Osteoblast (primary cell): ENCODE measurements around the gene ARHGEF16. TPM values are rescaled to one million over a fixed set of nuclear protein-coding genes. Genes with fewer than 3 reads are reported as not detected.

Source experiments
- DNase-seq: peaks from one replicate; pipeline ENCODE4 v3.0.0; 2011; ENCODE audit warnings: low spot score, mixed read lengths; ENCODE audit not compliant: insufficient read length; ENCODE audit errors: missing footprints
- H2AFZ ChIP-seq: 2 replicates; pipeline ENCODE4 v1.6.0; 2011; ENCODE audit warnings: mild to moderate bottlenecking, low read length
- H3K27ac ChIP-seq: 2 replicates; pipeline ENCODE4 v1.5.1; 2011; ENCODE audit warnings: mild to moderate bottlenecking, low read depth, low read length, moderate library complexity
- H3K27me3 ChIP-seq: 2 replicates; pipeline ENCODE4 v1.6.0; 2012; ENCODE audit warnings: mild to moderate bottlenecking, control low read depth, inconsistent platforms, low read length, moderate library complexity; ENCODE audit not compliant: insufficient read depth
- H3K36me3 ChIP-seq: 2 replicates; pipeline ENCODE4 v1.5.1; 2011; ENCODE audit warnings: mild to moderate bottlenecking, low read length, control low read depth, moderate library complexity; ENCODE audit not compliant: insufficient read depth
- H3K4me1 ChIP-seq: 2 replicates; pipeline ENCODE4 v1.5.1; 2011; ENCODE audit warnings: mild to moderate bottlenecking, low read length, control low read depth, moderate library complexity; ENCODE audit not compliant: insufficient read depth
- H3K4me2 ChIP-seq: 2 replicates; pipeline ENCODE4 v1.6.0; 2011; ENCODE audit warnings: mild to moderate bottlenecking, low read length; ENCODE audit not compliant: insufficient read depth
- H3K4me3 ChIP-seq: fragments of 200-600 bp; sonication (generic); 3 replicates; pipeline ENCODE4 v1.5.1; 2012; ENCODE audit warnings: mild to moderate bottlenecking, low read length, inconsistent platforms; ENCODE audit not compliant: insufficient read depth
- H3K79me2 ChIP-seq: 2 replicates; pipeline ENCODE4 v1.6.0; 2012; ENCODE audit warnings: mild to moderate bottlenecking, low read length, control low read depth, inconsistent platforms; ENCODE audit not compliant: insufficient read depth
- H3K9me3 ChIP-seq: 2 replicates; pipeline ENCODE4 v1.5.1; 2011; ENCODE audit warnings: low read depth, low read length, control low read depth
- H4K20me1 ChIP-seq: 2 replicates; pipeline ENCODE4 v1.6.0; 2012; ENCODE audit warnings: mild to moderate bottlenecking, low read length, control low read depth; ENCODE audit not compliant: insufficient read depth
- total RNA-seq: library from RNA; depleted of rRNA; stranded (reverse); fragments of >200 nt; gene quantifications from 2 replicates; pipeline ENCODE4 v1.2.3, GENCODE V29; 2012
- TF ChIP-seq, protein P1 (sequence below): IDR thresholded peaks from 2 replicates; pipeline ENCODE4 v1.5.1; 2011; ENCODE audit warnings: mild to moderate bottlenecking, low read depth, low read length, moderate library complexity; ENCODE audit errors: extremely low read depth

Gene ARHGEF16
- total RNA-seq, 1 donor: not detected

DNA sequence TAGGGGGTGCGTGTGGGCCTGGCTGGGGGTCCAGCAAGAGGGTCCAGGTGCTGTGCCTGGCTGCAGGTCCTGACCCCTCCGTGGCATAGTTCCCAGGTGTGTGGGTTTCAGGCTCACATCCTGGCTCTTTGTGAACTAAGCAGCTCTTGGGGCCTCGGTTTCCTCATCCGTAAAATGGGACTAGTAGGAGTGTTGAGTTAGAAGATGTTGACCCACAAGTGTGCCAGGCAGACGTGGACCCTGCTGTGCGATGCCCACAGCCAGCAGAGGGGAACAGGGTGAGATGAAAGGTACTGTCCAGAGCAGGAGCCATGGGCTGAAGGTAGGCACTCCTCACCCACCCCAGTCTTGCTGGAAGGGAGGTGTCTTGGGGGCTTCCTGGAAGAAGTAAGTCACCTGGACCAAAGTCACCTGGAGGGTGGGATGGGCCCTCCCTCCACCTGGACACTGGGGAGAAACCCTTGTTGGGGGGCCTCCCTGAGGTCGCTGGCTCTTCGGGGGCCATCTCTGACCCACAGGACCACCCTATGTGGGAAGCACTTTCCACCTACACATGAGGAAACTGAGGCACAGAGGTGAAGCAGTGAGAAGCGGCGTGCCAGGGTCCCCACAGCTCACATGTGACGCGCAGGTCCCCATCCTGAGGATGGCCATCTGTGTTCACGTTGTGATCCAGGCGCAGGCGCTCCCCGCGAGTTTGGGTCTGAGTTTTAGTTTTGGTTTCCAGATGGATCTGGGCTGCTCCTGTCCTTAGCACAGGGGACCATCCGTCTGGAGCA, 1.4 kb downstream of the ARHGEF16 start:
- peaks cover 4% of the 10 kb centered on the region for H4K20me1 ChIP-seq
- no peak overlapping the region for H3K4me2 ChIP-seq
- H3K27me3 ChIP-seq: peaks cover 10% of the 10 kb centered on the region
- H3K36me3 ChIP-seq: no peaks in the 10 kb centered on the region
- H3K4me3 ChIP-seq: no peak overlapping the region
- no peaks in the 10 kb centered on the region for H3K4me1 ChIP-seq
- H3K9me3 ChIP-seq: no peaks in the 10 kb centered on the region
- TF ChIP-seq, protein P1, sequence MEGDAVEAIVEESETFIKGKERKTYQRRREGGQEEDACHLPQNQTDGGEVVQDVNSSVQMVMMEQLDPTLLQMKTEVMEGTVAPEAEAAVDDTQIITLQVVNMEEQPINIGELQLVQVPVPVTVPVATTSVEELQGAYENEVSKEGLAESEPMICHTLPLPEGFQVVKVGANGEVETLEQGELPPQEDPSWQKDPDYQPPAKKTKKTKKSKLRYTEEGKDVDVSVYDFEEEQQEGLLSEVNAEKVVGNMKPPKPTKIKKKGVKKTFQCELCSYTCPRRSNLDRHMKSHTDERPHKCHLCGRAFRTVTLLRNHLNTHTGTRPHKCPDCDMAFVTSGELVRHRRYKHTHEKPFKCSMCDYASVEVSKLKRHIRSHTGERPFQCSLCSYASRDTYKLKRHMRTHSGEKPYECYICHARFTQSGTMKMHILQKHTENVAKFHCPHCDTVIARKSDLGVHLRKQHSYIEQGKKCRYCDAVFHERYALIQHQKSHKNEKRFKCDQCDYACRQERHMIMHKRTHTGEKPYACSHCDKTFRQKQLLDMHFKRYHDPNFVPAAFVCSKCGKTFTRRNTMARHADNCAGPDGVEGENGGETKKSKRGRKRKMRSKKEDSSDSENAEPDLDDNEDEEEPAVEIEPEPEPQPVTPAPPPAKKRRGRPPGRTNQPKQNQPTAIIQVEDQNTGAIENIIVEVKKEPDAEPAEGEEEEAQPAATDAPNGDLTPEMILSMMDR: no peak
- no peak overlapping the region for H3K27ac ChIP-seq
- no peak overlapping the region for H2AFZ ChIP-seq
- DNase-seq: peak; percentile 81
- H3K79me2 ChIP-seq: no peaks in the 10 kb centered on the region

DNA sequence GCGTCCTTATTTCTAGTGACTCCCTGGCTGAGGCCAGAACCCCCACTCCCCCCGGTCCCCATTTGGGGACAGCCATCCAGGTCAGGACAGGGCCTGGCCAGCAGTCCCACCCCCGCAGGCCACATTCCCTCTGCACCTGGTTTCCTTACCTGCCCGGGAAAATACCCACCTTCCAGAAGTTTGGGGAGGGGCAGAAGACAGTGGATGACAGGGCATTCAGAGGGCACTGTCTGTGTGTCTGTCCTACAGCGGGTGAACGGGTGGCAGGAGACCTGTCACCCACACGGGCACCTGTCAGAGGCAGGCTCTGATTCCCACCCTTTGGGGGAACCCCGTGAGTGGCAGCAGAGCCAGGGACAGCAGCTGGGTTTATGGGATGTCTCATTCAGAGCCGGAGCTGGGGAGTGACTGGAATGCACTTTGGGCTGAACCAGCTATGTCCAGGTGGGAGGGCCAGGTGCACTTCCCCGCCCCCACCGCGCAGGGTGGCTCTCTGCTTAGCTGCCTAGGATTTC, 2.0 kb downstream of the ARHGEF16 start:
- Histone ChIP-seq H3K79me2 (no peaks in the 10 kb centered on the region), H3K4me3 (no peak overlapping the region), H3K4me2 (no peak overlapping the region), H2AFZ (no peak overlapping the region), H3K36me3 (no peaks in the 10 kb centered on the region), H3K27ac (no peak overlapping the region), H3K9me3 (no peaks in the 10 kb centered on the region), H3K4me1 (no peaks in the 10 kb centered on the region), H4K20me1 (peaks cover 4% of the 10 kb centered on the region), H3K27me3 (peaks cover 10% of the 10 kb centered on the region)
- TF ChIP-seq, protein P1: no peak
- peak; percentile 81 for DNase-seq

DNA sequence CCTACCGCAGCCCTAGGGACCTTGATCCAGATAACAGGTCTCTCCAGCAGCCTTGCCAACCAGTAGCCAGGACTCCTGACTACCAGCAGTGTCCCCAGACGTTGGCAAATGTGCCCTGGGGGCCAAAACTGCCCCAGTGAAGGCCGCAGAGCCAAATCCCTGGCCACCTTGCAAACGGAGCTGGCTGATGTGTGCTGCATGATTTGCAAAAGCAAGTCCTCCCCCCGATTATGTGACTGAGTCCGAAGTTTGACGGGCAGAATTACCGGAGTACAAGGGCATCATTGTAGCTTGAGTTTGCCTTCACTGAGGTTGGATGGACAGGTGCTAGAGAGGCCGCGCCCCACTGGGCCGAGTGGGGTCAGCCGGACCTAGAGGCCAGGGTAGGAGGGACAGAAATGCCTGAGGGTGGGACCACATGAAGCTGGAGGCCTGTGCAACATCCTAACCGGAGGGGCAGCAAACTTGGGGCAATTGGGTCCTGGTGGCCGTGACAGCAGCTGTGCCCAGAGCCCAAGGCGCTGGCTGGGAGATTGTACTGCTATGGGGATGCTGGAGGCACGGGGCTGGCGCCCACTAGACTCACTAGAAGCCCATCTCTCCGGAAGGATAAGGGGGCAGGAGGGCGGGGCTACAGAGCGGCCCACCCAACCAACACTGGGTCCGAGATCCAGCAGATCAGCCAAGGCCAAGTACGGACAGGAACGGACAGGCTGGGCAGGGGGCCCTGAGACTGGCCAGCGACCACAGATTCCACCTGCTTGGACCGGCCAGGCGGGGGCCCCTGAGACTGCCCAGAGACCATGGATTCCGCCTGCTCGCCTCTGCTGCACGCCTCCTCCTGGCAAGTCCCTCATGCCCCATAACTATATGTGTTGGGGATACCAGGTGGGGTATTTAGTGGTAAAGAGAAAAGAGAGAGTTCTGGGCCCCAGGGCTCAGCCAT, 2.8 kb downstream of the ARHGEF16 start:
- no peaks in the 10 kb centered on the region for H3K79me2 ChIP-seq
- peak; percentile 71 for DNase-seq
- H3K27me3 ChIP-seq: peaks cover 10% of the 10 kb centered on the region
- H3K4me2 ChIP-seq: no peak overlapping the region
- H3K4me1 ChIP-seq: no peaks in the 10 kb centered on the region
- no peak overlapping the region for H3K27ac ChIP-seq
- H3K4me3 ChIP-seq: no peak overlapping the region
- TF ChIP-seq, protein P1: no peak
- no peaks in the 10 kb centered on the region for H3K36me3 ChIP-seq
- H2AFZ ChIP-seq: no peak overlapping the region
- H4K20me1 ChIP-seq: peaks cover 4% of the 10 kb centered on the region
- H3K9me3 ChIP-seq: no peaks in the 10 kb centered on the region
